Raji (cell line): Measurements from ENCODE around the gene DEXI.

Experiments used
- POLR2A ChIP-seq: IDR thresholded peaks from 2 replicates; pipeline ENCODE4 v1.6.1; 2011; ENCODE audit warnings: low read depth, low read length, control low read depth; ENCODE audit not compliant: insufficient read depth

The DEXI gene

GRCh38 chr16:10976634-10977033 is 34.4 kb upstream of the DEXI start:
- no peak for TF ChIP-seq POLR2A

DNA sequence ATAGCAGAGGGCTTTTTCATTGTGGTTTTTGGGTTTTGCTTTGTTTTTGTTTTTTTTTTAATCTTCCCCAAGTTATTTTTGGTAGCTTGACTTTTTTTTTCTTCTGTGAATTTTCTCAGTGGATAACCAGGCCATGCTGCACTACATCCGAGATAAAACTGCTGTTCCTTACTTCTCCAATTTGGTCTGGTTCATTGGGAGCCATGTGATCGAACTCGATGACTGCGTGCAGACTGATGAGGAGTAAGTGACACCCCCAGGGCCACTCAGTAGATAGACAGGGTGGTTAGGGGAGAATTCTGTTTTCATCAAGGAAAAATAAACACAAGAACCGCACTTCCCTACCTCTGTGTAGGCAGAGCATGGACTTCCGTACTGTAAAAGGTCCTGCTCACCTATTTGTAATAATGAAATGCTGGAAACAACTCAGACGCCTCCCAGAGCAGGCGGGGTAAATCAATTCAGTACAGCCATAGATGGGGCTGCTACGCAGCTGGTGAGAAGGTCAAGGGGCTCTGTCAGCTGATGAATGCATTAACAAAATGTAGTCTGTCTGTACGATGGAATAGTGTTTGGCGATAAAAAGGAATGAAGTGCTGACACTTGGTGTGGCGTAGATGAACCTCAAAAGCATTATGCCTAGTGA is 30.7 kb upstream of the DEXI start:
- no peak for TF ChIP-seq POLR2A

DNA sequence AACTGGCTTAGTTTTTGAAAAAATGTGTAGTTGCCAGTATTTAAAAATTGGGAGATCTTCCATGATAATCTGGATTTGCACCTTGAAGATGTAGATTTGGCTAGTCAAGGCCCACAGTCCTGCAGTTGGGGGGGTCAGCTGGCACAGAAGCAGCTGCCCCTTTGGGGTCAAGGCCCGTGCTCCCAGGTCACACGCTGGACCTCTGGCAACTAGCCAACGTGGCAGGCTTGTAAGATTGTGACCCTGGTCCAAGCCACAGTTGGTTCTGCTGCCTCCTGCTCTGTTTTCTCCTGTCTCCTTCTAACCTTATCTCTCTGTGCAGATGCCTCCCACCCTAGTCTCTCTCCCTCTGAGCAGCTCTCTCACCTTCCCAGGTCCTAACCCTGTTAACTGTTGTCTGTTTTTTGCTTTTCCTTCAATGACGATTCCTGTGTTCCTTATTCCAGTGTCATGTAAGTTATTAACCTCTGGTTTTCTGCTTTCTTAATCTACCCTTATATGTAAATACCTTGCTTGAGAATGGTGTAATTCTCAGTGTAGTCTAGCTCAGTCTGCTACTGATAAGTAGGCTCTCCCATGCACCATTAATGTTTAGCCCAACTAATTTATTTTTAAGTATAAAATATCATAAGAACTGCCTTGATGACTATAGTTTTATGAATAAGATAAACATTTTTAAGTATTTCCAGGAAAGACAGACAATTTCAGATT is 30.0 kb upstream of the DEXI start:
- TF ChIP-seq POLR2A = no peak

GRCh38 chr16:10971560-10971961 is 29.3 kb upstream of the DEXI start:
- no peak for TF ChIP-seq POLR2A

DNA sequence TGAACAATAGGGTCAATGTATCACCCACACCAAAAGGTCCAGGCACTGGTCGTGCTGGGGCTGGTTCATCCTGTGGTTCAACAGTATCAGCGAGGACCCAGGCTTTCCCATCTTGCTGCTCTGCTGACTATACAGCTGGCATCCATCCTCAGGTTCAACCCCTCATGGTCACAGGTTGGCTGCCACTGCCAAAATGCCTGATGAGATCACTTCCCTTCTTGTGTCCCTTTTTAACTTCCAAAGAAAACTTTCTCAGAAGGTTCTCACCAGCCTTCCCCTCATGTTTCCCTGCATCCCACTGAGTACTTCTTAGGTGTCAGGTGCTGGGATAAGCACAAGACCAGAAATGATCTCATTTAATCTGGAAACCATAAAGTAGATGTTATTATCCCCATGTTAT is 27.8 kb upstream of the DEXI start:
- no peak for TF ChIP-seq POLR2A

GRCh38 chr16:10969615-10970014 is 27.3 kb upstream of the DEXI start:
- no peak for TF ChIP-seq POLR2A

- TF ChIP-seq POLR2A = no peak
These were observed 26.2 kb upstream of the DEXI start for GRCh38 chr16:10968498-10968897.

GRCh38 chr16:10967986-10968385 is 25.7 kb upstream of the DEXI start:
- TF ChIP-seq POLR2A = no peak

DNA sequence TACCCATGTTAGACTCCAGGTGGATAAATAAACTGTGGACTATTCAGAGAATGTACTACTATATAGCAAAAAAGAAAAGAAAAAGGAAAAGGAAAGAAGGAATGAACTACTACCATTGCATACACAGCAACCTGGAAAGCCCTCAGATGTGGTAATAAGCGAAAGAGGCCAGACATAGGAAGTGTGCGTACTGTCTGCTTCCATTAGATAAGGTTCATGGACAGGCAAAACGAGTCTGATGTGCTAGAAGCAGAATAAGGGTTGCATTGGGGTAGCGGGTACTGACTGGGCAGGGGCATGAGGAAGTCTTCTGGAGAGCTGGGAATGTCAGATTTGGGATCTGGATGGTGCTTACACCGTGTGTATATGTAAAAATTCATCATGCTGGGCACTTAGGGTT is 23.9 kb upstream of the DEXI start:
- no peak for TF ChIP-seq POLR2A

GRCh38 chr16:10965440-10966061 is 23.3 kb upstream of the DEXI start:
- TF ChIP-seq POLR2A = no peak

DNA sequence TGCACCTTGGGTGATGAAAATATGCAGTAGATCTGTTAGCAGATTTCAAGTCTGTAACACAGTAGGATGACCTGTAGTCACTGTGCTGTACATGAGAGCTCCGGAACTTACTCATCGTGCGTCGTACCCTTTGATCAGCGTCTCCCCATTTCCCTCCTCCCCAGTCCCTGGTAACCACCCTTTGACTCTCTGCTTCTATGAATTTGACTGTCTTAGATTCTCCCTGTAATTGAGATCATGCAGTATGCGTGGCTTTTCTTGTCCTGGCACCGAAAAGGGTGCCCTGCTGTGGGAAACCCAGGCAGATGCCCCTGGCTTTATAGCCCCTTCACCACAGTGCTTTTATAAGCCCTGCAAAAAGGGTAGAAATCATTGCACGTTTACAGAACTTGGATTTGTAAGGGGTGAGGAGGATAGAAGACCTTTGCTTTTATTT is 22.6 kb upstream of the DEXI start:
- TF ChIP-seq POLR2A = no peak

GRCh38 chr16:10964039-10964890 is 22.0 kb upstream of the DEXI start:
- TF ChIP-seq POLR2A = no peak

DNA sequence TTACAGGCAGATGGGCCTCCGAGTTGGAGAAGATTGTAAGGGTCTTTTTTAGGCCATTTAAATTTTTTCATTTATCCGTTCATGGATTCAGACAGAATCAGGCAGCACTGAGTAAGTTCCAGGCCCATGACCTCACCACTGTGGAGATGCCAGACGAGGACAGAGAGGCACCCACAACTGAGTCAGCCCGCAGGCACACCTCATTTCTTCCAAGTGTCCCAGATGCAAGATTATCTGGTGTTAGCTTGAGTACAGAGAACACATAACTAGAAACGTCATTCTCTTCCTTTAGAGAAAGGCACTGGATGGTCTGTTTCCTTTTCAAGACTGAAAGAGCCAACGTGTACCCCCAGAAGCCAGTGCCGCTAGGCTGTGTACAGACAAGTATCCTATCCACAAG is 19.0 kb upstream of the DEXI start:
- no peak for TF ChIP-seq POLR2A

DNA sequence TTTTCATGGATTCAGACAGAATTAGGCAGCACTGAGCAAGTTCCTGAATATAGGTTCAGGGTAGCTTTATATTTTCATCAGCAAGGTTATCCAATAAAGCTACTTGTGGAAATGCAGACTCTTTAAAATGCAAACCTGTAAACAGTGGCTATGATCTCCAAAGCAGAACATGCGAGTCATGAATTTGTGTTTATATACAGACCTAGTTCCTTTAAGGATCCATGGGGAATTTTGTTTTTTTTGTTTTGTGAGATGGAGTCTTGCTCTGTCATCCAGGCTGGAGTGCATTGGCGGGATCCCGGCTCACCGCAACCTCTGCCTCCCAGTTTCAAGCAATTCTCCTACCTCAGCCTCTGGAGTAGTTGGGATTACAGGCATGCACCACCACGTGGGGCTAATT is 16.9 kb upstream of the DEXI start:
- TF ChIP-seq POLR2A = no peak

GRCh38 chr16:10957771-10958482 is 15.7 kb upstream of the DEXI start:
- no peak for TF ChIP-seq POLR2A
